OCI-LY3 (cell line): ENCODE results near the gene ZBTB48.
"Not testable (repeated sequence)": the region's sequence is repeated elsewhere in the genome, so short reads cannot be mapped to it uniquely, and the experiment has no call there.

Experiments
- H2AFZ ChIP-seq: fragments of 200-600, 300-600 bp; shearing (Covaris generic); 2 replicates; pipeline ENCODE4 v1.6.0; 2014; ENCODE audit warnings: antibody characterized with exemption, low read depth, low read length
- H3K27ac ChIP-seq: fragments of 200-600, 300-600 bp; sonication (generic); 2 replicates; pipeline ENCODE4 v1.5.1; 2014; ENCODE audit warnings: mild to moderate bottlenecking, low read length, moderate library complexity, mixed read lengths
- H3K27me3 ChIP-seq: fragments of 200-600, 300-600 bp; sonication (generic); 2 replicates; pipeline ENCODE4 v1.6.1; 2014; ENCODE audit warnings: low read depth, low read length, mixed read lengths
- H3K36me3 ChIP-seq: fragments of 200-600, 300-600 bp; sonication (generic); replicated peaks from 2 replicates; pipeline ENCODE3; 2014; ENCODE audit warnings: low read depth, low read length, mixed read lengths
- H3K4me1 ChIP-seq: fragments of 300-600, 200-600 bp; sonication (generic); 2 replicates; pipeline ENCODE4 v1.6.1; 2014; ENCODE audit warnings: low read length, mixed read lengths
- H3K4me2 ChIP-seq: fragments of 200-600, 300-600 bp; sonication (generic); 2 replicates; pipeline ENCODE4 v1.6.1; 2014; ENCODE audit warnings: low read length, mixed read lengths
- H3K4me3 ChIP-seq: fragments of 300-600, 200-600 bp; sonication (generic); 2 replicates; pipeline ENCODE4 v1.5.1; 2014; ENCODE audit warnings: antibody characterized with exemption, mild to moderate bottlenecking, low read length, moderate library complexity
- H3K79me2 ChIP-seq: fragments of 300-600, 200-600 bp; shearing (Covaris generic); 2 replicates; pipeline ENCODE4 v1.6.1; 2014; ENCODE audit warnings: mild to moderate bottlenecking, low read length, mixed read lengths
- H3K9ac ChIP-seq: fragments of 300-600, 200-600 bp; shearing (Covaris generic); 2 replicates; pipeline ENCODE4 v1.6.0; 2014; ENCODE audit warnings: mild to moderate bottlenecking, low read length, moderate library complexity
- H3K9me3 ChIP-seq: fragments of 200-600, 300-600 bp; shearing (Covaris generic); 2 replicates; pipeline ENCODE4 v1.6.1; 2014; ENCODE audit warnings: low read length, mixed read lengths; ENCODE audit not compliant: insufficient read depth
- H4K20me1 ChIP-seq: fragments of 200-600, 300-600 bp; sonication (generic); 2 replicates; pipeline ENCODE4 v1.6.1; 2016; ENCODE audit warnings: low read length, mixed read lengths; ENCODE audit not compliant: insufficient read depth
- EZH2phosphoT487 ChIP-seq: fragments of 200-600 bp; shearing (Covaris generic); IDR thresholded peaks from 2 replicates; pipeline ENCODE4 v1.6.1; 2018; ENCODE audit warnings: antibody characterized with exemption, mixed run types, low read depth
- TF ChIP-seq, protein P1 (sequence below): fragments of 200-600, 300-600 bp; sonication (generic); IDR thresholded peaks from 2 replicates; pipeline ENCODE4 v1.5.1; 2014; ENCODE audit warnings: antibody characterized with exemption, low read length, low read depth

ZBTB48 gene

DNA sequence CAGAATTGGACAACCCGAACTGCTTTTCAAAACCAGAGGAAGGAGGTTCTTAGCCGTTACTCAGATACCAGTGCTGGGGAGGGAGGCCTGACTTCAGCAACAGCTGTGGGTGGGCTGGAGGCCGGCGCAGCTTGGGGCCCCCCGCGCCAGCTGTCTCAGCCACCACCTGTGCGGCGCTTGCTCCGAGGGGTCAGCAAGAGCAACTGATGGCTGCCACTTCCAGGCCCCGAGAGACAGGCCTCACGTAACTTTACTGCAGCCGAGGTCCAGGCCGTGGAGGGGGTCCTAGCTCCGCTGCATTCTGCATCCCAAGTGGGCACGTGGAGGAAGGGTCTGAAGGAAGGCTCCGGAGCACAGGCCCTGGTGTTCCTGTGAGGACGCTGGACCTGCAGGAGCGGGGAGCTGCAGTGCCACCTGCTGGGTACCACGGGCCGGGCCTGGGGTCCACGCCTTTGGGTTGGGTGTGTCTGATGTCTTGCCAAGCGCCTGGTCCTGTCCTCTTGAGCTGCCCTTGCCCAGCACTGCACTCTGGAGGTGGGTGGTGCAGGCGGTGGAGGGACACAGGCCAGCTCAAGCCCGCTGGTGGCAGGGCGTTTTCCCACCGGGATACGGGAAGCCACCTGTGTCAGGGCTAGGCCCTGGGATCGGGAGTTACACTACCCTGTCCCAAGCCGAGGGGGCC, 54.7 kb downstream of the ZBTB48 start:
- no peak for TF ChIP-seq EZH2phosphoT487
- TF ChIP-seq, protein P1, sequence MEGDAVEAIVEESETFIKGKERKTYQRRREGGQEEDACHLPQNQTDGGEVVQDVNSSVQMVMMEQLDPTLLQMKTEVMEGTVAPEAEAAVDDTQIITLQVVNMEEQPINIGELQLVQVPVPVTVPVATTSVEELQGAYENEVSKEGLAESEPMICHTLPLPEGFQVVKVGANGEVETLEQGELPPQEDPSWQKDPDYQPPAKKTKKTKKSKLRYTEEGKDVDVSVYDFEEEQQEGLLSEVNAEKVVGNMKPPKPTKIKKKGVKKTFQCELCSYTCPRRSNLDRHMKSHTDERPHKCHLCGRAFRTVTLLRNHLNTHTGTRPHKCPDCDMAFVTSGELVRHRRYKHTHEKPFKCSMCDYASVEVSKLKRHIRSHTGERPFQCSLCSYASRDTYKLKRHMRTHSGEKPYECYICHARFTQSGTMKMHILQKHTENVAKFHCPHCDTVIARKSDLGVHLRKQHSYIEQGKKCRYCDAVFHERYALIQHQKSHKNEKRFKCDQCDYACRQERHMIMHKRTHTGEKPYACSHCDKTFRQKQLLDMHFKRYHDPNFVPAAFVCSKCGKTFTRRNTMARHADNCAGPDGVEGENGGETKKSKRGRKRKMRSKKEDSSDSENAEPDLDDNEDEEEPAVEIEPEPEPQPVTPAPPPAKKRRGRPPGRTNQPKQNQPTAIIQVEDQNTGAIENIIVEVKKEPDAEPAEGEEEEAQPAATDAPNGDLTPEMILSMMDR: peak; percentile 33; the same call in 1 of the 2 replicates
- Histone ChIP-seq H3K9ac (no peak overlapping the region), H3K4me2 (no peak overlapping the region), H4K20me1 (no peaks in the 10 kb centered on the region), H3K36me3 (peaks cover under 1% of the 10 kb centered on the region), H3K27ac (no peak overlapping the region), H3K9me3 (no peaks in the 10 kb centered on the region), H3K79me2 (no peaks in the 10 kb centered on the region), H3K27me3 (no peaks in the 10 kb centered on the region), H3K4me1 (no peaks in the 10 kb centered on the region), H3K4me3 (no peak overlapping the region), H2AFZ (no peak overlapping the region)

DNA sequence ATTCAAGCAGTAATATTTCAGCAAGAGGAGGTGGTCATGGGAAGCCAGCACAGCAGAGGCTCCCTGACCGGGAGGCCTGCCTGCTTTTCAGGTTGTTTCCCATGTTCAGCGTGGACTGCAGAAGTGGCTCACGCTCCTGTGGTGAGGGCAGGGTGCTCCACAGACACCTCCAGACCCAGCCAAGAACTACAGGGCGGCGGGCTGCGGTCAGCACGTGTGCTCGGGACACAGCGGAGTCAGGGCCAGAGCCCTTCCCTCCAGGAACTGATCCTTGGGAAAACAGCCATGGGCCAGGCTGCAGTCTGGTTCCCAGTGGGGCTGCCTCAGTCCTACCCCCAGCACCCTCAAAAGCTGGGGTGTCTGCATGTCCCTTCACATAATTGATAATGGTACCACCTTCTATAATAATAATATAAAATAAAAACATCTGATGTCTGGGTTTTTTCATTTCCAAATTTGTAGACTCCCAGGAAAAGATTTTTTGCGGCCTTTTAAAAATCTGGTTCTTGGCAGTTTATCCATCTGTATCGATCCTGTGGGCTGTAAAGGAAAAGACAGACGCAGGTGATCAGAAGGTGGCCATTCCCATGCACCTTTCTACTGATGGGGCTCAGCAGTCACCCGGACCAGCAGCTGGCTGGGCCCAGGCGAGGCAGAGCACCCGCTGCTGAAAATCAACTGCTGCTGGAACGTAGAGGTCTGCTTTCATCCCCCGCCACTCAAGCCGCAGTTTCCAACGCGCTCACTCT, 55.5 kb downstream of the ZBTB48 start:
- no peaks in the 10 kb centered on the region for H3K27me3 ChIP-seq
- H3K9me3 ChIP-seq: no peaks in the 10 kb centered on the region
- H3K4me3 ChIP-seq: no peak overlapping the region
- no peak overlapping the region for H2AFZ ChIP-seq
- H4K20me1 ChIP-seq: no peaks in the 10 kb centered on the region
- peaks cover 6% of the 10 kb centered on the region for H3K36me3 ChIP-seq
- H3K4me2 ChIP-seq: no peak overlapping the region
- TF ChIP-seq, protein P1: no peak
- TF ChIP-seq EZH2phosphoT487: no peak
- no peaks in the 10 kb centered on the region for H3K4me1 ChIP-seq
- H3K27ac ChIP-seq: no peak overlapping the region
- H3K79me2 ChIP-seq: no peaks in the 10 kb centered on the region
- H3K9ac ChIP-seq: no peak overlapping the region

DNA sequence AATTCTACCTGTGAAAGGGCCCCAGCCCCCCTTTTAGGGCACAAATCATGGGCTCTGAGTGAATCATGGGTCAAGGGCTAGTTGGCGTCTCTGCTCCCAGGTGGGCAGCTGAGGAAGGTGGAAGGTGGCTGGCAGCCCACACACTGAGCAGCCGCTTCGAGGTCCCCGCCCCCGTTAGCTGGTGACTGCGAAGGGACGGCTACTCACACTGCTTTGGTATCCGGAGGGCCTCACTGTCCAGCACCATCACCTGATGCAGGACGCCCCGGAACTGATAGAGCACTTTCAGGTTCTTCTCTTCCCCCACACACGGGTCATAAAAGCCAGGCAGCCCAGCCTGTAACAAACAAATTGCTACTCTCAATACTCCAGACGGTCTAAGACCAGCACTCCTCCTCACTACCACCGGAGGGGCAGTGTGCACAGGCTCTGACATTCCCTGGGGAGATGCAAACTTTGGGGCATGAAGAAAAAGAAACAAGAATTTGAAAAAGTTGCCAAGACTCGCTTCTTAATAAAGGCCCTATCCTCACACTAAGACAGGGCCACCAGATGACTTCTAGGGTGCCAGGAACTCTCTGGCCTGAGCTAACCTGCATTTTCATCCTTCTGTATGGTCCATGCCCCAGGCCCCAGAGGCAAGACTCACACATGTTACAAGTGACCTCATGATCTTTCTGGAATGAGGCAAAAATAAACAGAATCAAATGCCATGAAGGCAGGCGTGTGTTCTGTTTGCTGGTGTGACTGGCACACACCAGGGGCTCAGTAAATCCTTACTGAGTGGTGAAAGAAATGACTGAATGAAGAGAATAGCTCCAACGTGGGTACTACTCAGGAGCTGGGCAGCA, 56.3 kb downstream of the ZBTB48 start:
- no peaks in the 10 kb centered on the region for H4K20me1 ChIP-seq
- no peak overlapping the region for H2AFZ ChIP-seq
- H3K27me3 ChIP-seq: no peaks in the 10 kb centered on the region
- H3K27ac ChIP-seq: no peak overlapping the region
- TF ChIP-seq, protein P1: no peak
- no peak for TF ChIP-seq EZH2phosphoT487
- peaks cover 6% of the 10 kb centered on the region for H3K36me3 ChIP-seq
- no peaks in the 10 kb centered on the region for H3K79me2 ChIP-seq
- H3K4me2 ChIP-seq: no peak overlapping the region
- no peak overlapping the region for H3K4me3 ChIP-seq
- no peak overlapping the region for H3K9ac ChIP-seq
- no peaks in the 10 kb centered on the region for H3K4me1 ChIP-seq
- no peaks in the 10 kb centered on the region for H3K9me3 ChIP-seq

DNA sequence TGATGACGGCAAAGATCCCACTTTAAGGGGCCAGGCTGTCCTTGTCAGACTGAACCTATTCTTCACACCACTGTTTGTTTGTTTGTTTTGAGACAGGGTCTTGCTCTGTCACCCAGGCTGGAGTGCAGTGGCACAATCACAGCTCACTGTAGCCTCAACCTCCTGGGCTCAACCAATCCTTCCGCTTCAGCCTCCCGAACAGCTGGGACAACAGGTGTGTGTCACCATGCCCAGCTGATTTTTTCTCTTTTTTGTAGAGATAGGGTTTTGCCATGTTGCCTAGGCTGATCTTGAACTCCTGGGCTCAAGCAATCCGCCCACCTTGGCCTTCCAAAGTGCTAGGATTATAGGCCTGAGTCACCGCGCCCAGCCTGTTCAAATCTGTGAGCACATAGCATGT, 57.0 kb downstream of the ZBTB48 start:
- not testable (repeated sequence) for H4K20me1 ChIP-seq, H3K9me3 ChIP-seq, H3K4me2 ChIP-seq, H3K27ac ChIP-seq, H3K79me2 ChIP-seq, H3K36me3 ChIP-seq, H3K9ac ChIP-seq, H3K4me3 ChIP-seq, H2AFZ ChIP-seq, H3K27me3 ChIP-seq, H3K4me1 ChIP-seq
